Ishikawa (cell line): ENCODE measurements around the gene LLGL1.

Source experiments
- CEBPB ChIP-seq: IDR thresholded peaks from 2 replicates; pipeline ENCODE4 v1.6.1; 2012
- CREB1 ChIP-seq: IDR thresholded peaks from 2 replicates; pipeline ENCODE4 v1.6.1; 2012; ENCODE audit warnings: low read depth
- EGR1 ChIP-seq: IDR thresholded peaks from 2 replicates; pipeline ENCODE4 v1.6.1; 2012
- EP300 ChIP-seq: IDR thresholded peaks from 2 replicates; pipeline ENCODE4 v1.6.1; 2012; ENCODE audit warnings: borderline replicate concordance
- FOXM1 ChIP-seq: IDR thresholded peaks from 2 replicates; pipeline ENCODE4 v1.6.1; 2012; ENCODE audit warnings: low read depth, borderline replicate concordance
- MAX ChIP-seq: IDR thresholded peaks from 2 replicates; pipeline ENCODE4 v1.6.1; 2012
- NFIC ChIP-seq: IDR thresholded peaks from 2 replicates; pipeline ENCODE4 v1.6.1; 2012
- RAD21 ChIP-seq: IDR thresholded peaks from 2 replicates; pipeline ENCODE4 v1.6.1; 2012; ENCODE audit warnings: low read depth
- REST ChIP-seq: IDR thresholded peaks from 2 replicates; pipeline ENCODE4 v1.6.1; 2012; ENCODE audit warnings: low read depth, mild to moderate bottlenecking
- TAF1 ChIP-seq: IDR thresholded peaks from 2 replicates; pipeline ENCODE4 v1.6.1; 2012; ENCODE audit warnings: low read depth, mild to moderate bottlenecking
- TCF12 ChIP-seq: IDR thresholded peaks from 2 replicates; pipeline ENCODE4 v1.6.1; 2012; ENCODE audit warnings: low read depth
- TEAD4 ChIP-seq: IDR thresholded peaks from 2 replicates; pipeline ENCODE4 v1.6.1; 2012
- USF1 ChIP-seq: IDR thresholded peaks from 2 replicates; pipeline ENCODE4 v1.6.1; 2012
- YY1 ChIP-seq: IDR thresholded peaks from 2 replicates; pipeline ENCODE4 v1.6.1; 2012; ENCODE audit warnings: low read depth
- ZBTB7A ChIP-seq: IDR thresholded peaks from 2 replicates; pipeline ENCODE4 v1.6.1; 2012; ENCODE audit warnings: low read depth

The LLGL1 gene

GRCh38 chr17:18183334-18184142 lies 41.9 kb upstream of the LLGL1 start, which contains the start of gene ALKBH5:
Gene ALKBH5 (plus strand): TSS chr17:18183828. CDS start chr17:18184244, 416 bp downstream.
- TF ChIP-seq REST (no peak), NFIC (0 out of 2 replicates have a peak, but pooled peaks have one; percentile 2), EGR1 (no peak), ZBTB7A (peak; percentile 87; the same call in 1 of the 2 replicates), CREB1 (peak; percentile 60; the same call in 1 of the 2 replicates), MAX (peak; percentile 21; the same call in 1 of the 2 replicates), TCF12 (peak; percentile 53; the same call in 1 of the 2 replicates), YY1 (no peak), CEBPB (no peak), USF1 (peak; percentile 46; the same call in 1 of the 2 replicates), RAD21 (no peak), EP300 (no peak), TEAD4 (peak; percentile 27; the same call in 1 of the 2 replicates), FOXM1 (no peak), TAF1 (no peak)

GRCh38 chr17:18184143-18185031 lies 41.0 kb upstream of the LLGL1 start:
- 0 out of 2 replicates have a peak, but pooled peaks have one; percentile 16 for TF ChIP-seq YY1
- TF ChIP-seq TCF12: no peak

- TF ChIP-seq ZBTB7A (no peak), TEAD4 (no peak), RAD21 (no peak), CREB1 (no peak)
Measured at GRCh38 chr17:18185391-18185790, 40.0 kb upstream of the LLGL1 start.

GRCh38 chr17:18185832-18186626 lies 39.4 kb upstream of the LLGL1 start:
- TF ChIP-seq EGR1 (no peak), RAD21 (no peak), NFIC (no peak), ZBTB7A (no peak), TCF12 (no peak), FOXM1 (no peak), CREB1 (no peak), REST (no peak), MAX (no peak), YY1 (no peak), EP300 (no peak), USF1 (no peak), TEAD4 (no peak), CEBPB (no peak), TAF1 (no peak)

- no peak for TF ChIP-seq TCF12
- no peak for TF ChIP-seq YY1
- 0 out of 2 replicates have a peak, but pooled peaks have one; percentile 10 for TF ChIP-seq CEBPB
- TF ChIP-seq RAD21: no peak
- TF ChIP-seq REST: no peak
Measured at GRCh38 chr17:18186627-18186982, 38.8 kb upstream of the LLGL1 start.
